Activated CD4-positive, alpha-beta memory T cell treated with anti-CD3 and anti-CD28 coated beads, Interleukin-2, amount 10 ng/mL, durations not matched to agents 7 days and 5 days (primary cell): ENCODE results near the gene LRP5. TPM values are rescaled to one million over a fixed set of nuclear protein-coding genes. Genes with fewer than 3 reads are reported as not detected.

ENCODE experiments used
- CTCF ChIA-PET: fragments of 350-600 bp; sonication (Branson Sonifier 250); formaldehyde crosslinking; loops from one replicate; lab custom pipeline; 2021; ENCODE audit warnings: antibody characterized with exemption, inconsistent platforms; lab: Charles Lee
- POLR2A ChIA-PET: fragments of 350-600 bp; sonication (Branson Sonifier 250); formaldehyde crosslinking; loops from one replicate; lab custom pipeline; 2021; ENCODE audit warnings: antibody characterized with exemption; lab: Charles Lee
- DNase-seq: peaks from one replicate; pipeline ENCODE4 v3.0.0-alpha.2; 2020
- H3K27ac Mint-ChIP-seq: one replicate; pipeline ENCODE4 v1.8.0; 2021; ENCODE audit warnings: mild to moderate bottlenecking, mixed read lengths
- H3K27me3 Mint-ChIP-seq: one replicate; pipeline ENCODE4 v1.8.0; 2021; ENCODE audit warnings: mixed read lengths
- H3K36me3 Mint-ChIP-seq: one replicate; pipeline ENCODE4 v1.8.0; 2021; ENCODE audit warnings: low read depth, mixed read lengths
- H3K4me1 Mint-ChIP-seq: one replicate; pipeline ENCODE4 v1.8.0; 2021; ENCODE audit warnings: mixed read lengths
- H3K4me3 Mint-ChIP-seq: one replicate; pipeline ENCODE4 v1.8.0; 2021; ENCODE audit warnings: mild to moderate bottlenecking, mixed read lengths
- H3K9me3 Mint-ChIP-seq: one replicate; pipeline ENCODE4 v1.8.0; 2021; ENCODE audit warnings: mixed read lengths
- total RNA-seq, 2 experiments: library from RNA; stranded (reverse); gene quantifications; one replicate each; pipeline ENCODE4 v1.2.3, GENCODE V29; 2021

LRP5 gene
- total RNA-seq, 2 experiments from 2014 or later = 12.3 to 13.5 TPM

DNA sequence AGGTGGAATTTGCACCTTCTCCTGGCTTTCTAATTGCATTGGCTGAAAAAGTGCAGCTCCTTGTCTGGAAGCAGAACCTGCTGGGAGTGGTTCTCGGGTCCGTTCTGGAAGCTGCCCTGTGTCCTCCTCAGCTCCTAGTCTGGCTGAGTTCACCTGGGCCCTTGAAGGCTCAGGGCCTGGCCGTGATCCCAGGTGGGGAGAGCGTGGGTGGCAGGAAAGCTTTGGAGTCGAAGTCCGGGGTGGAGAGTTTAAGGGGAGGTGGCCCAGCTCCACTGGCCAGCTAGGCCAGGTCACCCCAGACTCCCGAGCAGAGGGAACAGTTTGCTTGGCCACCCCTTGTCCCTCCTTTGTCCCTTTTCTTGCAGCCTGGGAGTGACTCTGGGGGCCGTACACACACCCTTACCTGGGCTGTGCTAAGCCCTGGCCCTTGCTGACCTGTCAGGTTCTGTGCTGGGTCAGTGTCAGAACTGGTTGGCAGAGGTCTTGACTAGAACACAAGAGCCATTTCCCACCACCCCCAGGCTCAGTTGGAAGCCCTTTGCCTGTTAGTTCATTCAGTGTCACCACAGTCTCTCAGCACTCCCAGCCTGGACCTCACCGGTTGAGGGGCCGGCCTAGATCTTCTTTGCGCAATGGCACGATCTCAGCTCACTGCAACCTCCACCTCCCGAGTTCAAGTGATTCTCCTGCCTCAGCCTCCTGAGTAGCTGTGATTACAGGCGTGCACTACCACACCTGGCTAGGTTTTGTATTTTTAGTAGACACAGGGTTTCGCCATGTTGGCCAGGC lies 37.3 kb downstream of the LRP5 start:
- ChIA-PET POLR2A (no interaction called here), CTCF (no interaction called here)
- no peak for DNase-seq
- H3K36me3 Mint-ChIP-seq = no peaks in the 10 kb centered on the region
- H3K27ac Mint-ChIP-seq = no peak overlapping the region
- H3K4me3 Mint-ChIP-seq = no peak overlapping the region
- H3K4me1 Mint-ChIP-seq = peaks cover 22% of the 10 kb centered on the region
- H3K27me3 Mint-ChIP-seq = no peaks in the 10 kb centered on the region
- H3K9me3 Mint-ChIP-seq = peaks cover 3% of the 10 kb centered on the region

- Mint-ChIP-seq H3K4me3 (no peak overlapping the region), H3K27ac (no peak overlapping the region), H3K36me3 (no peaks in the 10 kb centered on the region), H3K27me3 (no peaks in the 10 kb centered on the region), H3K9me3 (no peaks in the 10 kb centered on the region), H3K4me1 (peaks cover 18% of the 10 kb centered on the region)
- ChIA-PET CTCF (no interaction called here), POLR2A (no interaction called here)
- DNase-seq = no peak
Observed at GRCh38 chr11:68350759-68351449, 38.5 kb downstream of the LRP5 start.

DNA sequence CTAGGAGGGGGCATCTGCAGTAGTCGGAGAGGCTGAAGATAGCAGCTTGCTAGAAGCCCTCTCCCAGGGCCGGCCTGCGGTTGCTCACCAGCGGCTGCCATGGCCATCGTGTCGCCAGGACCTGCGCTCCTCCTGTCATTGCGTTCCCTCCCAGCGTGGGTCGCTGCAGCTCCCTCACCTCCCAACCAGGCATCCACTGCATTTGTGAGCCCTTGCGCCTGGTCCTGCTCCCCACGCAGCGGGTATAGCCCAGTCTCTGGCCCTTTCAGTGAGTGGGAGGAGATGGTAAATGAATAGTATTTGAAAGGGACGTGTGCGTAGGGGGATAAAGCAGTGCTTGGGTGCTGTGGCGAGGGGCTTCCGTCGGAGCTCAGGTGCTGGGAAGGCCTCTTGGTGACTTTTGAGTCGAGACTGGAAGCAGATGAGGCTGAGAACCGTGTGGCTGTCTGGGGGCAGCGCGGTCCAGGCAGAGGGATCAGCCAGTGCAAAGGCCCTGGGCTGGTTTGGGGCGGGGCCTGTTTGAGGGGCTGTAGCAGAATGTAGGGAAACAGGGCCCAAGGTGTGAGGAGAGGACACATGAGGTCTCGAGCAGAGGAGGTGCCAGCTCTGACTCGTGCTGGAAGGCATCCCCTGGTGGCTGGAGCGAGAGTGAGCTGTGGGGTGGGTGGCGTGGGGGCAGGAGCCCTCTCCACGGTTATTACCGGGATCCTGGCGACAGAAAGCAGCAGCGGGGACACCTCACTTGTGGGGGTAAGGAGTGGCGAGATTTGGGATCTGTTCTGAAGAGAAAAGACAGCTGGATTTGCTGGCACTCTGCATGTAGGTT lies 39.3 kb downstream of the LRP5 start:
- ChIA-PET POLR2A (no interaction called here), CTCF (no interaction called here)
- no peaks in the 10 kb centered on the region for H3K9me3 Mint-ChIP-seq
- H3K4me3 Mint-ChIP-seq = no peak overlapping the region
- peaks cover 11% of the 10 kb centered on the region for H3K4me1 Mint-ChIP-seq
- H3K27ac Mint-ChIP-seq = no peak overlapping the region
- peaks cover 2% of the 10 kb centered on the region for H3K27me3 Mint-ChIP-seq
- DNase-seq = no peak
- no peaks in the 10 kb centered on the region for H3K36me3 Mint-ChIP-seq

DNA sequence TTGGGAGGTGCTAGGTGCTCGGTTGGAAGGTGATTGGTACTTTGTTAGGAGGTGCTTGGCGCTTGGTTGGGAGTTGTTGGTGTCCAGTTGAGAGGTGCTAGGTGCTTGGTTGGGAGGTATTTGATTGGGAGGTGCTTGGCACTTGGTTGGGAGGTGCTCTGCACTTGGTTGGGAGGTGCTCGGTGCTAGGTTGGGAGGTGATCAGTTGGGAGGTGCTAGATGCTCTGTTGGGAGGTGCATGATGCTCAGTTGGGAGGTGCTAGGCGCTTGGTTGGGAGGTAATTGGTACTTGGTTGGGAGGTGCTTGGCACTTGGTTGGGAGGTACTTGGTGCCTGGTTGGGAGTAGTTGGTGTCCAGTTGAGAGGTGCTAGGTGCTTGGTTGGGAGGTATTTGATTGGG lies 40.2 kb downstream of the LRP5 start:
- ChIA-PET CTCF (no interaction called here), POLR2A (no interaction called here)
- DNase-seq = no peak
- peaks cover 2% of the 10 kb centered on the region for H3K27me3 Mint-ChIP-seq
- no peak overlapping the region for H3K4me3 Mint-ChIP-seq
- no peak overlapping the region for H3K27ac Mint-ChIP-seq
- no peaks in the 10 kb centered on the region for H3K9me3 Mint-ChIP-seq
- no peaks in the 10 kb centered on the region for H3K36me3 Mint-ChIP-seq
- peaks cover 2% of the 10 kb centered on the region for H3K4me1 Mint-ChIP-seq

- Mint-ChIP-seq H3K27ac (no peak overlapping the region), H3K4me3 (no peak overlapping the region), H3K36me3 (no peaks in the 10 kb centered on the region), H3K4me1 (no peaks in the 10 kb centered on the region), H3K27me3 (peaks cover 2% of the 10 kb centered on the region), H3K9me3 (no peaks in the 10 kb centered on the region)
- ChIA-PET POLR2A (no interaction called here), CTCF (no interaction called here)
- DNase-seq = no peak
Observed at GRCh38 chr11:68353118-68353517, 40.7 kb downstream of the LRP5 start.

GRCh38 chr11:68353669-68354068 lies 41.3 kb downstream of the LRP5 start:
- Mint-ChIP-seq H3K4me1 (no peaks in the 10 kb centered on the region), H3K9me3 (no peaks in the 10 kb centered on the region), H3K4me3 (no peak overlapping the region), H3K36me3 (peaks cover 1% of the 10 kb centered on the region), H3K27ac (no peak overlapping the region), H3K27me3 (peaks cover 2% of the 10 kb centered on the region)
- POLR2A ChIA-PET = no interaction called here
- CTCF ChIA-PET = no interaction called here
- no peak for DNase-seq

- Mint-ChIP-seq H3K27me3 (peaks cover 2% of the 10 kb centered on the region), H3K27ac (no peak overlapping the region), H3K36me3 (peaks cover 3% of the 10 kb centered on the region), H3K4me3 (no peak overlapping the region), H3K9me3 (no peaks in the 10 kb centered on the region), H3K4me1 (no peaks in the 10 kb centered on the region)
- no peak for DNase-seq
- CTCF ChIA-PET = no interaction called here
- POLR2A ChIA-PET = no interaction called here
Observed at GRCh38 chr11:68354148-68354872, 41.9 kb downstream of the LRP5 start.

GRCh38 chr11:68355471-68355870 lies 43.1 kb downstream of the LRP5 start:
- Mint-ChIP-seq H3K27ac (no peak overlapping the region), H3K4me3 (no peak overlapping the region), H3K36me3 (peaks cover 3% of the 10 kb centered on the region), H3K27me3 (peaks cover 2% of the 10 kb centered on the region), H3K9me3 (no peaks in the 10 kb centered on the region), H3K4me1 (no peaks in the 10 kb centered on the region)
- no peak for DNase-seq
- POLR2A ChIA-PET = no interaction called here
- CTCF ChIA-PET = no interaction called here

DNA sequence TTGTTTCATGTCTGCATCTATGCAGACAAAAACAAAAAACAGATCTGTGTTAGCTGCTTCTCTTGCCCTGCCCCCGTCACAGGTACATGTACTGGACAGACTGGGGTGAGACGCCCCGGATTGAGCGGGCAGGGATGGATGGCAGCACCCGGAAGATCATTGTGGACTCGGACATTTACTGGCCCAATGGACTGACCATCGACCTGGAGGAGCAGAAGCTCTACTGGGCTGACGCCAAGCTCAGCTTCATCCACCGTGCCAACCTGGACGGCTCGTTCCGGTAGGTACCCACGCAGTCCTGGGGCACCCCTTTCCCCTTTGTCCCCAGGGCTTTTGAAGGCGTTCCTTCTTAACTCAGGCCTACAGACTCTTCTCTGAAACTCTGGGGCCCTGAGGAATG lies 45.2 kb downstream of the LRP5 start:
- Mint-ChIP-seq H3K4me1 (no peaks in the 10 kb centered on the region), H3K27ac (no peak overlapping the region), H3K27me3 (peaks cover 2% of the 10 kb centered on the region), H3K9me3 (no peaks in the 10 kb centered on the region), H3K4me3 (no peak overlapping the region), H3K36me3 (peaks cover 3% of the 10 kb centered on the region)
- no peak for DNase-seq
- ChIA-PET POLR2A (no interaction called here), CTCF (no interaction called here)

GRCh38 chr11:68358416-68358815 lies 46.0 kb downstream of the LRP5 start:
- H3K27ac Mint-ChIP-seq = no peak overlapping the region
- no peak for DNase-seq
- no peaks in the 10 kb centered on the region for H3K9me3 Mint-ChIP-seq
- no peak overlapping the region for H3K4me3 Mint-ChIP-seq
- POLR2A ChIA-PET = no interaction called here
- CTCF ChIA-PET = no interaction called here
- peaks cover 2% of the 10 kb centered on the region for H3K27me3 Mint-ChIP-seq
- H3K36me3 Mint-ChIP-seq = peaks cover 3% of the 10 kb centered on the region
- no peaks in the 10 kb centered on the region for H3K4me1 Mint-ChIP-seq

GRCh38 chr11:68361702-68362101 lies 49.3 kb downstream of the LRP5 start:
- POLR2A ChIA-PET = no interaction called here
- Mint-ChIP-seq H3K36me3 (peaks cover 3% of the 10 kb centered on the region), H3K27me3 (no peaks in the 10 kb centered on the region), H3K4me3 (no peak overlapping the region), H3K27ac (no peak overlapping the region), H3K4me1 (peaks cover 16% of the 10 kb centered on the region), H3K9me3 (no peaks in the 10 kb centered on the region)
- CTCF ChIA-PET = no interaction called here
- no peak for DNase-seq

- Mint-ChIP-seq H3K27ac (no peak overlapping the region), H3K4me3 (no peak overlapping the region), H3K9me3 (no peaks in the 10 kb centered on the region), H3K27me3 (no peaks in the 10 kb centered on the region), H3K36me3 (peaks cover 3% of the 10 kb centered on the region), H3K4me1 (peaks cover 16% of the 10 kb centered on the region)
- ChIA-PET POLR2A (no interaction called here), CTCF (no interaction called here)
- no peak for DNase-seq
Observed at GRCh38 chr11:68362801-68363379, 50.5 kb downstream of the LRP5 start.
